OCI-LY7 (cell line): Measurements from ENCODE around the gene RCOR3. TPM values are rescaled to one million over a fixed set of nuclear protein-coding genes. Genes with fewer than 3 reads are reported as not detected.

Experiments used
- BruUV-seq: library from RNA; stranded (reverse); fragments of 400-500 nt; replicated peaks from 2 replicates; lab custom pipeline; 2021; lab: Mats Ljungman, UMichigan
- CTCF ChIA-PET: fragments of 300-600 bp; sonication (Branson Sonifier 250); formaldehyde crosslinking; loops from one replicate; lab custom pipeline; 2022; ENCODE audit warnings: antibody characterized with exemption; ENCODE audit not compliant: unreplicated experiment; lab: Charles Lee
- POLR2A ChIA-PET: fragments of 300-600 bp; sonication (Branson Sonifier 250); formaldehyde crosslinking; loops from one replicate; lab custom pipeline; 2022; ENCODE audit warnings: antibody characterized with exemption; lab: Charles Lee
- DNase-seq: peaks from one replicate; pipeline ENCODE4 v3.0.0-alpha.2; 2015; ENCODE audit warnings: low spot score
- H2AFZ ChIP-seq: fragments of 200-600 bp; sonication (generic), shearing (Covaris generic); 2 replicates; pipeline ENCODE4 v1.6.1; 2014; ENCODE audit warnings: mild to moderate bottlenecking, antibody characterized with exemption, low read length, moderate library complexity
- H3K27ac ChIP-seq: fragments of 200-600 bp; sonication (generic); 2 replicates; pipeline ENCODE4 v1.5.1; 2014; ENCODE audit warnings: mixed run types, low read depth, mild to moderate bottlenecking, moderate library complexity, low read length, inconsistent platforms; ENCODE audit not compliant: poor library complexity, severe bottlenecking
- H3K36me3 ChIP-seq: fragments of 200-600 bp; sonication (generic); 2 replicates; pipeline ENCODE4 v1.6.1; 2014; ENCODE audit warnings: mild to moderate bottlenecking, antibody characterized with exemption, low read length, moderate library complexity, mixed read lengths; ENCODE audit not compliant: insufficient read depth
- H3K4me1 ChIP-seq: fragments of 200-600 bp; sonication (generic); 2 replicates; pipeline ENCODE4 v1.5.1; 2014; ENCODE audit warnings: mild to moderate bottlenecking, low read length; ENCODE audit not compliant: insufficient read depth, poor library complexity, severe bottlenecking
- H3K4me2 ChIP-seq: fragments of 200-600 bp; sonication (generic); 2 replicates; pipeline ENCODE4 v1.6.1; 2014; ENCODE audit warnings: mild to moderate bottlenecking, low read length
- H3K4me3 ChIP-seq: fragments of 200-600 bp; sonication (generic); 2 replicates; pipeline ENCODE4 v1.5.1; 2014; ENCODE audit warnings: mild to moderate bottlenecking, low read depth, low read length; ENCODE audit not compliant: poor library complexity, severe bottlenecking
- H3K79me2 ChIP-seq: fragments of 200-600 bp; sonication (generic); 2 replicates; pipeline ENCODE4 v1.6.1; 2016; ENCODE audit warnings: low read depth, mild to moderate bottlenecking, low read length, moderate library complexity, mixed read lengths; ENCODE audit not compliant: insufficient read depth
- H3K9me2 ChIP-seq: fragments of 200-600 bp; sonication (generic); 2 replicates; pipeline ENCODE4 v1.6.1; 2016; ENCODE audit warnings: mild to moderate bottlenecking, low read length, mixed read lengths; ENCODE audit not compliant: insufficient read depth
- H3K9me3 ChIP-seq: fragments of 200-600 bp; sonication (generic); 2 replicates; pipeline ENCODE4 v1.6.1; 2014; ENCODE audit warnings: mild to moderate bottlenecking, mixed run types, low read length, mixed read lengths
- H4K20me1 ChIP-seq: fragments of 200-600 bp; sonication (generic); 2 replicates; pipeline ENCODE4 v1.6.1; 2014; ENCODE audit warnings: mild to moderate bottlenecking, antibody characterized with exemption, low read length, moderate library complexity, mixed read lengths; ENCODE audit not compliant: insufficient read depth
- EZH2phosphoT487 ChIP-seq: fragments of 200-600 bp; sonication (generic); IDR thresholded peaks from 2 replicates; pipeline ENCODE4 v1.6.1; 2018; ENCODE audit warnings: low read depth, borderline replicate concordance, mild to moderate bottlenecking, mixed run types, antibody characterized with exemption, low read length, moderate library complexity, mixed read lengths
- intact Hi-C: fragments of 100-400 bp; cut with micrococcal nuclease; formaldehyde crosslinking; loops from one replicate; pipeline ENCODE4 v1.10.0; 2022; ENCODE audit not compliant: unreplicated experiment
- total RNA-seq, 2 experiments: library from RNA; depleted of rRNA in 1 of 2; stranded (reverse); fragments of >200 nt in 1 of 2; shearing (Covaris generic) in 1 of 2; gene quantifications; 2 replicates each; pipeline ENCODE4 v1.2.3, GENCODE V29; 2014 to 2022
- TF ChIP-seq, protein P1 (sequence below): fragments of 200-600 bp; sonication (generic); conservative IDR thresholded peaks from 2 replicates; pipeline ENCODE4 v1.5.1; 2014; ENCODE audit warnings: mild to moderate bottlenecking, antibody characterized with exemption, low read length, moderate library complexity, mixed read lengths

RCOR3 gene
- total RNA-seq, 2 experiments from 2014 or later = 34.8 to 62.3 TPM

DNA sequence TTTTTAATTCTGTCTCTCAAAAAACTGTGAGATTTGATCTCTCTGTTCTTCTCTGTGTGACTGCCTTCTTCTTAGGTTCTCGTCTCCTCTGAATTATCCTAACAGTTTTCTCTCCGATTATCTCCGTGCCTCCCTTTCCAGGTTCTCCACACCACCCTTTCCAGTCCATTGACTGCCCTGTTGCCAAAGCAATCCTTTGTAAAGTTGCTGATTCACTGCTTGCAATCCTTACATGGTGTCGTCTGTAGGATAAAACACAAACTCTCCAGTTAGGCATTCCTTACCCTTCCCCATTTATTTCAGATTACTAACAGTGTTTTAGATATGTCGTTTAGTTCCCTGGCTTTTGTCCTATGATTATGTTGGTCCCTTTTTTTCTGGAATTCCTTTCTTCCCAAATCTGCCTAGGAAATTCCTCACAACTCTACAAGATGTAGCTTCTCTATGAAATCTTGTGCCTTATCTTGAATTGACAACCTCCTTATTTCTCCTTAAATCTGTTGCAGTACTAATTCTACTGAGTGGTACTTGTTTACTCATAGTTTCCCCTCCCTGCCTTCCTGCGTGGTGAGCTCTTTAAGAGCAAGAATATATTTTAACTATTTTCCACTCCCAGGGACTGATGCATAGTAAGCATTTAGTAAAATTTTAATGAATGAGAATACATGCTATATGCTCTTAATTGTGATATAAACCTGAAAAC is 22.3 kb downstream of the RCOR3 start:
- Histone ChIP-seq H3K36me3 (peaks cover 82% of the 10 kb centered on the region), H3K79me2 (no peaks in the 10 kb centered on the region; the same call in 1 of the 2 replicates), H3K27ac (no peak overlapping the region), H3K4me3 (no peak overlapping the region), H3K4me2 (no peak overlapping the region), H3K9me2 (no peaks in the 10 kb centered on the region), H3K4me1 (peaks cover under 1% of the 10 kb centered on the region), H4K20me1 (no peaks in the 10 kb centered on the region), H3K9me3 (no peaks in the 10 kb centered on the region), H2AFZ (no peak overlapping the region)
- ChIA-PET POLR2A (interaction anchor here (0.7 to 1.2 kb wide), 5 partner anchors 8 to 1885 kb away, joined by 3 to 5 read pairs (median 3); no protein-coding TSS in a partner anchor), CTCF (no interaction called here)
- DNase-seq = no peak
- TF ChIP-seq, protein P1, sequence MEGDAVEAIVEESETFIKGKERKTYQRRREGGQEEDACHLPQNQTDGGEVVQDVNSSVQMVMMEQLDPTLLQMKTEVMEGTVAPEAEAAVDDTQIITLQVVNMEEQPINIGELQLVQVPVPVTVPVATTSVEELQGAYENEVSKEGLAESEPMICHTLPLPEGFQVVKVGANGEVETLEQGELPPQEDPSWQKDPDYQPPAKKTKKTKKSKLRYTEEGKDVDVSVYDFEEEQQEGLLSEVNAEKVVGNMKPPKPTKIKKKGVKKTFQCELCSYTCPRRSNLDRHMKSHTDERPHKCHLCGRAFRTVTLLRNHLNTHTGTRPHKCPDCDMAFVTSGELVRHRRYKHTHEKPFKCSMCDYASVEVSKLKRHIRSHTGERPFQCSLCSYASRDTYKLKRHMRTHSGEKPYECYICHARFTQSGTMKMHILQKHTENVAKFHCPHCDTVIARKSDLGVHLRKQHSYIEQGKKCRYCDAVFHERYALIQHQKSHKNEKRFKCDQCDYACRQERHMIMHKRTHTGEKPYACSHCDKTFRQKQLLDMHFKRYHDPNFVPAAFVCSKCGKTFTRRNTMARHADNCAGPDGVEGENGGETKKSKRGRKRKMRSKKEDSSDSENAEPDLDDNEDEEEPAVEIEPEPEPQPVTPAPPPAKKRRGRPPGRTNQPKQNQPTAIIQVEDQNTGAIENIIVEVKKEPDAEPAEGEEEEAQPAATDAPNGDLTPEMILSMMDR = no peak
- TF ChIP-seq EZH2phosphoT487 = no peak
- BruUV-seq = no TSS peak
- intact Hi-C loops = no loop called here

DNA sequence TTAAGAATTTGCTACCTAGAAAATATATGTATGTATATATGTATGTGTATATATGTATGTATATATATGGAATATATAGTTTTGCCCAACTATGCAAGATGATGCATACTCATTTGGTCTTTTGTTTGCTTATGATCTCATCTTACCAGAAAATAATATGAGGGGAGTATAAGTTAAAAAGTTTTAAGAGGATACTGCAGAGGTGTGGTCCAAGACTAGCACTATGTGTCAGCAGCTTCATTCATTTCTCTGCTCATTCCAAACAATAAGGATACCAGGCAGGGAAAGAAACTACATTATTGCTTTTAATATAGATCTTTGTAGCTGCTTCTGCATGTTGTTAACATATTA is 22.8 kb downstream of the RCOR3 start:
- peaks cover 85% of the 10 kb centered on the region for H3K36me3 ChIP-seq
- H2AFZ ChIP-seq = no peak overlapping the region
- no peak overlapping the region for H3K27ac ChIP-seq
- H3K4me3 ChIP-seq = no peak overlapping the region
- DNase-seq = no peak
- H3K4me1 ChIP-seq = peaks cover 5% of the 10 kb centered on the region
- BruUV-seq = no TSS peak
- no peaks in the 10 kb centered on the region for H4K20me1 ChIP-seq
- intact Hi-C loops = no loop called here
- TF ChIP-seq, protein P1 = no peak
- no peak for TF ChIP-seq EZH2phosphoT487
- no peaks in the 10 kb centered on the region for H3K9me2 ChIP-seq
- no peak overlapping the region for H3K4me2 ChIP-seq
- H3K79me2 ChIP-seq = no peaks in the 10 kb centered on the region; the same call in 1 of the 2 replicates
- POLR2A ChIA-PET = interaction anchor here (0.9 to 1.2 kb wide), 4 partner anchors 9 to 20 kb away, joined by 3 to 5 read pairs (median 4); no protein-coding TSS in a partner anchor
- CTCF ChIA-PET = no interaction called here
- H3K9me3 ChIP-seq = no peaks in the 10 kb centered on the region

DNA sequence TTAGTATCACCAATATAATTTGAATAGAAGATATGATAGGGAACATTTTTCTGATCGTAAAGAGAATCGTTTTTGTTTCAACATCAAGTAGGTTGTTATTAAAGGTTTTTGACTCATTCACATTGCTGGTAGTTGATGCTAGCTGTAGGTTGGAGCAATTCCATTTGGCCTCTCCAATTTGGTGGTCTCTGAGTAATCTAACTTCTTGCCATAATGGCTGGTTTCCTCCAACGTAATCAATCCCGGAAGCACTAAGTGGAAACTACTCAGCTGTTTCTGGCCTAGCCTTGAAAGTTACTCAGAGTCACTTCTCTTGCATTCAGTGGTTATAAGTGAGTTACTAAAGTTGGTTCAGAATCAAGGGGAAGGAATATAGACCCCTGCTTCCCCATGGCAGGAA is 26.0 kb downstream of the RCOR3 start:
- BruUV-seq = no TSS peak
- no peak overlapping the region for H2AFZ ChIP-seq
- intact Hi-C loops = no loop called here
- no peaks in the 10 kb centered on the region for H4K20me1 ChIP-seq
- H3K9me3 ChIP-seq = no peaks in the 10 kb centered on the region
- H3K4me2 ChIP-seq = no peak overlapping the region
- no peaks in the 10 kb centered on the region for H3K79me2 ChIP-seq
- no peak overlapping the region for H3K4me3 ChIP-seq
- CTCF ChIA-PET = interaction anchor here (0.6 to 1.6 kb wide), 3 partner anchors 11 to 322 kb away, joined by 3 to 4 read pairs (median 3); no protein-coding TSS in a partner anchor
- TF ChIP-seq, protein P1 = no peak
- no peak for TF ChIP-seq EZH2phosphoT487
- H3K9me2 ChIP-seq = no peaks in the 10 kb centered on the region
- no peak overlapping the region for H3K27ac ChIP-seq
- peaks cover 81% of the 10 kb centered on the region for H3K36me3 ChIP-seq
- POLR2A ChIA-PET = interaction anchor here (0.5 to 1.3 kb wide), 2 partner anchors 8 to 17 kb away, joined by 3 read pairs; no protein-coding TSS in a partner anchor
- DNase-seq = no peak
- H3K4me1 ChIP-seq = peaks cover 8% of the 10 kb centered on the region
